ENCODE results near the gene OPN1MW3.
"Not testable (repeated sequence)": the region's sequence is repeated elsewhere in the genome, so short reads cannot be mapped to it uniquely, and the experiment has no call there.

The OPN1MW3 gene

GRCh38 chrX:154257282-154257681, at the start of gene OPN1MW3:
TSS of gene OPN1MW3 (plus strand) at chrX:154257582. CDS start at chrX:154257620, 38 bp downstream.
- DNase-seq (ENCODE audit: extremely low read depth in 1 of 2, low read depth in 1 of 2): not testable (repeated sequence)

- DNase-seq (ENCODE audit: extremely low read depth in 1 of 2, low read depth in 1 of 2): not testable (repeated sequence)
Measured at GRCh38 chrX:154209670-154210418, 47.5 kb upstream of the OPN1MW3 start.

GRCh38 chrX:154211057-154211456, 46.3 kb upstream of the OPN1MW3 start:
- DNase-seq (ENCODE audit: extremely low read depth in 1 of 2, low read depth in 1 of 2): not testable (repeated sequence)

- not testable (repeated sequence) for DNase-seq (ENCODE audit: extremely low read depth in 1 of 2, low read depth in 1 of 2)
Measured at GRCh38 chrX:154211499-154211898, 45.9 kb upstream of the OPN1MW3 start.

GRCh38 chrX:154219456-154219855, 37.9 kb upstream of the OPN1MW3 start, which contains the start of gene OPN1MW2:
TSS of gene OPN1MW2 (plus strand) at chrX:154219756. CDS start at chrX:154219816, 60 bp downstream.
- DNase-seq (ENCODE audit: extremely low read depth in 1 of 2, low read depth in 1 of 2): not testable (repeated sequence)

- DNase-seq (ENCODE audit: extremely low read depth in 1 of 2, low read depth in 1 of 2): not testable (repeated sequence)
Measured at GRCh38 chrX:154225292-154225691, 32.1 kb upstream of the OPN1MW3 start.

GRCh38 chrX:154226706-154227105, 30.7 kb upstream of the OPN1MW3 start:
- not testable (repeated sequence) for DNase-seq (ENCODE audit: extremely low read depth in 1 of 2, low read depth in 1 of 2)

GRCh38 chrX:154231443-154231842, 25.9 kb upstream of the OPN1MW3 start:
- not testable (repeated sequence) for DNase-seq (ENCODE audit: extremely low read depth in 1 of 2, low read depth in 1 of 2)

- DNase-seq (ENCODE audit: extremely low read depth in 1 of 2, low read depth in 1 of 2): not testable (repeated sequence)
Measured at GRCh38 chrX:154233620-154234019, 23.8 kb upstream of the OPN1MW3 start.

- not testable (repeated sequence) for DNase-seq (ENCODE audit: extremely low read depth in 1 of 2, low read depth in 1 of 2)
Measured at GRCh38 chrX:154238939-154239559, 18.3 kb upstream of the OPN1MW3 start.

- DNase-seq (ENCODE audit: extremely low read depth in 1 of 2, low read depth in 1 of 2): not testable (repeated sequence)
Measured at GRCh38 chrX:154239982-154240503, 17.3 kb upstream of the OPN1MW3 start.

GRCh38 chrX:154247377-154248045, 9.9 kb upstream of the OPN1MW3 start:
- DNase-seq (ENCODE audit: extremely low read depth in 1 of 2, low read depth in 1 of 2): not testable (repeated sequence)

GRCh38 chrX:154248076-154248475, 9.3 kb upstream of the OPN1MW3 start:
- DNase-seq (ENCODE audit: extremely low read depth in 1 of 2, low read depth in 1 of 2): not testable (repeated sequence)

- DNase-seq (ENCODE audit: extremely low read depth in 1 of 2, low read depth in 1 of 2): not testable (repeated sequence)
Measured at GRCh38 chrX:154258711-154259110, 1.3 kb downstream of the OPN1MW3 start.

- DNase-seq (ENCODE audit: extremely low read depth in 1 of 2, low read depth in 1 of 2): not testable (repeated sequence)
Measured at GRCh38 chrX:154263072-154263471, 5.7 kb downstream of the OPN1MW3 start.

- not testable (repeated sequence) for DNase-seq (ENCODE audit: extremely low read depth in 1 of 2, low read depth in 1 of 2)
Measured at GRCh38 chrX:154269245-154269644, 11.9 kb downstream of the OPN1MW3 start.

GRCh38 chrX:154284489-154285338, 27.3 kb downstream of the OPN1MW3 start:
- DNase-seq (ENCODE audit: extremely low read depth in 1 of 2, low read depth in 1 of 2): not testable (repeated sequence)

- DNase-seq (ENCODE audit: extremely low read depth in 1 of 2, low read depth in 1 of 2): not testable (repeated sequence)
Measured at GRCh38 chrX:154286406-154286805, 29.0 kb downstream of the OPN1MW3 start.

GRCh38 chrX:154294791-154295574, 37.6 kb downstream of the OPN1MW3 start, which contains the start of gene TEX28:
TSS of gene TEX28 (minus strand) at chrX:154295124. CDS start at chrX:154292117, 3,007 bp downstream.
- no peak for DNase-seq (ENCODE audit: extremely low read depth in 1 of 2, low read depth in 1 of 2)

Data from activated CD8-positive, alpha-beta memory T cell treated with anti-CD3 and anti-CD28 coated beads for 1 hour (primary cell).